Measurements from ENCODE around the gene SRSF3.
"Not testable (repeated sequence)": the region's sequence is repeated elsewhere in the genome, so short reads cannot be mapped to it uniquely, and the experiment has no call there.

SRSF3 gene

GRCh38 chr6:36609582-36609981, 15.4 kb downstream of the SRSF3 start:
- no peak overlapping the region for H3K4me3 ChIP-seq (replicated peaks; ENCODE audit: low read depth, low read length)
- TF ChIP-seq, protein P1, sequence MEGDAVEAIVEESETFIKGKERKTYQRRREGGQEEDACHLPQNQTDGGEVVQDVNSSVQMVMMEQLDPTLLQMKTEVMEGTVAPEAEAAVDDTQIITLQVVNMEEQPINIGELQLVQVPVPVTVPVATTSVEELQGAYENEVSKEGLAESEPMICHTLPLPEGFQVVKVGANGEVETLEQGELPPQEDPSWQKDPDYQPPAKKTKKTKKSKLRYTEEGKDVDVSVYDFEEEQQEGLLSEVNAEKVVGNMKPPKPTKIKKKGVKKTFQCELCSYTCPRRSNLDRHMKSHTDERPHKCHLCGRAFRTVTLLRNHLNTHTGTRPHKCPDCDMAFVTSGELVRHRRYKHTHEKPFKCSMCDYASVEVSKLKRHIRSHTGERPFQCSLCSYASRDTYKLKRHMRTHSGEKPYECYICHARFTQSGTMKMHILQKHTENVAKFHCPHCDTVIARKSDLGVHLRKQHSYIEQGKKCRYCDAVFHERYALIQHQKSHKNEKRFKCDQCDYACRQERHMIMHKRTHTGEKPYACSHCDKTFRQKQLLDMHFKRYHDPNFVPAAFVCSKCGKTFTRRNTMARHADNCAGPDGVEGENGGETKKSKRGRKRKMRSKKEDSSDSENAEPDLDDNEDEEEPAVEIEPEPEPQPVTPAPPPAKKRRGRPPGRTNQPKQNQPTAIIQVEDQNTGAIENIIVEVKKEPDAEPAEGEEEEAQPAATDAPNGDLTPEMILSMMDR (IDR thresholded peaks at IDR 0.05; ENCODE audit: low read length, missing control alignments): no peak
- no peak for DNase-seq (ENCODE audit: low read depth)

GRCh38 chr6:36610041-36610955, 16.1 kb downstream of the SRSF3 start:
- TF ChIP-seq, protein P1 (IDR thresholded peaks at IDR 0.05; ENCODE audit: low read length, missing control alignments): no peak
- H3K4me3 ChIP-seq (replicated peaks; ENCODE audit: low read depth, low read length): no peak overlapping the region
- no peak for DNase-seq (ENCODE audit: low read depth)

- TF ChIP-seq, protein P1 (IDR thresholded peaks at IDR 0.05; ENCODE audit: low read length, missing control alignments): no peak
- H3K4me3 ChIP-seq (replicated peaks; ENCODE audit: low read depth, low read length): no peak overlapping the region
- no peak for DNase-seq (ENCODE audit: low read depth)
Measured at GRCh38 chr6:36610956-36611336, 16.8 kb downstream of the SRSF3 start.

- DNase-seq (ENCODE audit: low read depth); H3K4me3 ChIP-seq (replicated peaks; ENCODE audit: low read depth, low read length): not testable (repeated sequence)
Measured at GRCh38 chr6:36611679-36612078, 17.5 kb downstream of the SRSF3 start.

DNA sequence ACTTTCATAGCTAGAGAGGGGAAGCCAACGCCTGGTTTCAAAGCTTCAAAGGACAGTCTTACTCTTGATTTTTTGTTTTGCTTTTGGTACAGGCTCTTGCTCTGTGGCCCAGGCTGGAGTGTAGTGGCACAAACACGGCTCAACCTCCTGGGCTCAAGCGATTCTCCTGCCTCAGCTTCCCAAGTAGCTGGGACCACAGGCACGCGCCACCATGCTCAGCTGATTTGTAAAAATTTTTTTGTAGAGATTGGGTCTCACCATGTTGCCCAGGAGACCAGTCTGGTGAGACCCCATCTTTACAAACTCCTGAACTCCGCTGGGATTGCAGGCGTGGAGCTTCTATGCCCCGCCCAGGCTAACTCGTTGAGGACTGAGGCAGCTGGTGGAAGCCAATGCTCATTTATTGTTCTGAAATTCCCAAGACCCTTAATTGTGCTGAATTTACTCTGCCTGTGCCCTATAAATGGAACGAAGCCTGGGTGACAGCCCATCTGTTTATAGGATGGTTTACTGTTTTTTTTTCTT, 18.0 kb downstream of the SRSF3 start:
- TF ChIP-seq, protein P1 (IDR thresholded peaks at IDR 0.05; ENCODE audit: low read length, missing control alignments): no peak
- no peak overlapping the region for H3K4me3 ChIP-seq (replicated peaks; ENCODE audit: low read depth, low read length)
- no peak for DNase-seq (ENCODE audit: low read depth)

GRCh38 chr6:36613200-36613995, 19.2 kb downstream of the SRSF3 start:
- no peak for DNase-seq (ENCODE audit: low read depth)
- no peak overlapping the region for H3K4me3 ChIP-seq (replicated peaks; ENCODE audit: low read depth, low read length)
- TF ChIP-seq, protein P1 (IDR thresholded peaks at IDR 0.05; ENCODE audit: low read length, missing control alignments): no peak
